Activated CD8-positive, alpha-beta memory T cell treated with anti-CD3 and anti-CD28 coated beads for 48 hours (primary cell): Measurements from ENCODE around the gene ACTRT2.

Source experiments
- DNase-seq, 3 experiments: peaks; one replicate each; pipeline ENCODE4 v3.0.0-alpha.2; 2020; ENCODE audit warnings: low read depth in 2 of 3, low spot score in 2 of 3

ACTRT2 gene

GRCh38 chr1:3021233-3021671 lies at the start of gene ACTRT2:
Gene ACTRT2, plus strand, starts transcription at chr1:3021467. Its CDS starts 220 bp downstream, at chr1:3021687.
- no peak for DNase-seq

GRCh38 chr1:2971609-2972008 lies 49.7 kb upstream of the ACTRT2 start:
- DNase-seq, result no peak

GRCh38 chr1:2972011-2972878 lies 49.0 kb upstream of the ACTRT2 start:
- no peak for DNase-seq

GRCh38 chr1:2972879-2973575 lies 48.2 kb upstream of the ACTRT2 start:
- no peak for DNase-seq

GRCh38 chr1:2973601-2974593 lies 47.4 kb upstream of the ACTRT2 start:
- no peak for DNase-seq

- DNase-seq, result no peak
Measured at GRCh38 chr1:2974701-2975301, 46.5 kb upstream of the ACTRT2 start.

- no peak for DNase-seq
Measured at GRCh38 chr1:2975466-2976179, 45.6 kb upstream of the ACTRT2 start.

GRCh38 chr1:2976180-2976562 lies 45.1 kb upstream of the ACTRT2 start:
- DNase-seq, result no peak

- no peak for DNase-seq
Measured at GRCh38 chr1:2977886-2978611, 43.2 kb upstream of the ACTRT2 start.

- DNase-seq, result no peak
Measured at GRCh38 chr1:2978691-2979190, 42.5 kb upstream of the ACTRT2 start.

GRCh38 chr1:2979191-2980072 lies 41.8 kb upstream of the ACTRT2 start:
- no peak for DNase-seq

GRCh38 chr1:2980073-2980791 lies 41.0 kb upstream of the ACTRT2 start:
- DNase-seq, result no peak

GRCh38 chr1:2980849-2981248 lies 40.4 kb upstream of the ACTRT2 start:
- DNase-seq, result no peak

- DNase-seq, result no peak
Measured at GRCh38 chr1:2981388-2981787, 39.9 kb upstream of the ACTRT2 start.

- no peak for DNase-seq
Measured at GRCh38 chr1:2981981-2982614, 39.2 kb upstream of the ACTRT2 start.

- DNase-seq, result no peak
Measured at GRCh38 chr1:2982615-2983318, 38.5 kb upstream of the ACTRT2 start.

- no peak for DNase-seq
Measured at GRCh38 chr1:2983319-2983705, 38.0 kb upstream of the ACTRT2 start.
